Putamen (tissue), 1 donor: ENCODE measurements around the gene MAMDC4.
A peak's percentile ranks its signal among the peaks of the same experiment; 100 is the strongest.
"Not testable (repeated sequence)": the region's sequence is repeated elsewhere in the genome, so short reads cannot be mapped to it uniquely, and the experiment has no call there.

Experiments used
- DNase-seq: peaks from one replicate; pipeline ENCODE4 v3.0.0-alpha.2; 2016; ENCODE audit warnings: low spot score

MAMDC4 gene

DNA sequence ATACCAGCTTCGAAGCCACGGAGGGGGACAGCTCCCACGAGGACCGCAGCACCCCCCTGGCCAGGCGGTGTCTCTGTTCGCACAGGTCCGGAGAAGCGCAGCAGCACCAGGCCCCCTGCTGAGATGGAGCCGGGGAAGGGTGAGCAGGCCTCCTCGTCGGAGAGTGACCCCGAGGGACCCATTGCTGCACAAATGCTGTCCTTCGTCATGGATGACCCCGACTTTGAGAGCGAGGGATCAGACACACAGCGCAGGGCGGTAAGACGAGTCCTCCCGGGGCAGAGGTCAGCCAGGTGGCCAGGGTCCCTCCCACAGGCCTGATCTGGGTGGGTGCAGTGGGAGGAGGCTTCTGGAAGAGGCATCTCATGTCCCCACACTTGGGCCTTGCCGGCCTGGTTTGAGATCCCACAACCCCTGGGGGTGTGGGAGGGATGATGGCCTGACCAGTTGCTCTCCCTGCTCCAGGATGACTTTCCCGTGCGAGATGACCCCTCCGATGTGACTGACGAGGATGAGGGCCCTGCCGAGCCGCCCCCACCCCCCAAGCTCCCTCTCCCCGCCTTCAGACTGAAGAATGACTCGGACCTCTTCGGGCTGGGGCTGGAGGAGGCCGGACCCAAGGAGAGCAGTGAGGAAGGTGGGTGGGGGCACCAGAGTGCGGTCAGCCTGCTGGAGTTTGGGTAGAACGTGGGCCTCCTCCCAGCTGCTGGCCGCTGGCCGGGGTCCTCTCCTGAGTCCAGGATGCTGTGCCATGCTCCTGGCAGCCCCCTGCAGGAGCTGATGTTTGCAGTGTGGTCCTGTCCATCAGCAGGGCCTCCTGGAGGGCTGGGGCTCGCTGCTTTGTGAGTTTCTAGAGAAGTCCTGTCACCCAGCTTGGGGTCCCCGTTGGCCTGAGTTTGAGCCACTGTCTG is 12.7 kb upstream of the MAMDC4 start:
- no peak for DNase-seq

DNA sequence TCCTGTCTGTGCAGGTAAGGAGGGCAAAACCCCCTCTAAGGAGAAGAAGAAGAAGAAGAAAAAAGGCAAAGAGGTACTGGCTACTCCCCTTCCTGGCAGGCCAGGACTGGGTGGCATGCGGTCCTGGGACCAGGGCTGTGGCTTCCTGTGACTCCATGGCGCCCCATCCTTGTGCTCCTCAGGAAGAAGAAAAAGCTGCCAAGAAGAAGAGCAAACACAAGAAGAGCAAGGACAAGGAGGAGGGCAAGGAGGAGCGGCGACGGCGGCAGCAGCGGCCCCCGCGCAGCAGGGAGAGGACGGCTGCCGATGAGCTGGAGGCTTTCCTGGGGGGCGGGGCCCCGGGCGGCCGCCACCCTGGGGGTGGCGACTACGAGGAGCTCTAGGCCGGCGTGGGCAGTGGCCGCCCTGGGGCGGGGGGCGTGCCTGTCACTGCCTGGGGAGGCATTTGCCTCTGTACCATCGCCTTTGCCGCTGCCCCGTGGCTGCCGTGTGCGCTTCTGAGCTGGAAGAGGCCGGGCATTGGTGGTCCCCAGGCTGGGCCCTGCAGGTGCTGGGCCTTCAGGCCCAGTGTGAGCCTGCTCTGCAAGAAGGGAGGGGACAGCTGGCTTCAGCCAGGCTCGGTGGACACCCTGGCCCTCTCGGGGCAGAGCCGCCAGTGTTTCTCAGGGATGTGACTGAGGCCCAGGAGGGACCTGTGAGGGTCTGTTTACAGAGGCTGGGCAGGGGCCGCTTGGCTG is 11.8 kb upstream of the MAMDC4 start:
- DNase-seq = no peak

DNA sequence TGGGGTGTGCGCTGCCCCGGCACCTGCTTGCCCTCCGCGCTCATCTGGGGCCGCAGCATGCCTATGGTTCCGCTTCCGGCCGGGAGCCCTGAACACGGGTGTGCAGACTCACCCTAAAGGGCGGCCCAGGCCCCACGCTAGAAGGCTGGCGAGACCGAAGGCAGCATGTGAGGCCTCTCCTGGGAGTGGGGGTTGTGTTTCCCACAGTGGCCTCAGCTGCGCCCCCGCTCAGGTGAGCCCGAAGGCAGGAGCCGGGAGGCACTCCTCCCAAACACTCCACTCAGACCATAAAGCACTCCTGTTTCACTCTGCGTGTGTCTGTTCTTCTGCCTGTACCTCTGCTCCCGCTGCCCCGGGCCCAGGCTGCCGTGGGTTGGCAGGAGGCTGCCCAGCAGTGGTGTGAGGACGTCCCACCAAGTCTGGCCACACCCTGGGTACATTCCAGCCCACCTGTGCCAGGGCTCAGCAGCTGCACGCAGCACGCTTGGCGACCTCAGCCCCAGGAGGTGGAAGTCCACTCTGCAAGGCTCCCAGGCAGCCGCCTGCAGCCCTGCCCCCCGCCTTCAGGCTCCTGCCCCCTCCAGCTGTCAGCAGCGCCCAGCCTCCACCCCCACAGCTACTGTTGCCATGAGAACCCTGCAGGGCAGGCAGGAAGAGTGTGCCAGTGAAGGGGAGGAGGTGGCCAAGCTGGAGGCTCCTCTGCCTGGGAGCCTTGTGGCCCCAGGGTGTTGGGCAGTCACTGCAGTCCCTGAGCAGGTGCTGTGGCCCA is 11.1 kb upstream of the MAMDC4 start:
- peak; percentile 82 for DNase-seq

DNA sequence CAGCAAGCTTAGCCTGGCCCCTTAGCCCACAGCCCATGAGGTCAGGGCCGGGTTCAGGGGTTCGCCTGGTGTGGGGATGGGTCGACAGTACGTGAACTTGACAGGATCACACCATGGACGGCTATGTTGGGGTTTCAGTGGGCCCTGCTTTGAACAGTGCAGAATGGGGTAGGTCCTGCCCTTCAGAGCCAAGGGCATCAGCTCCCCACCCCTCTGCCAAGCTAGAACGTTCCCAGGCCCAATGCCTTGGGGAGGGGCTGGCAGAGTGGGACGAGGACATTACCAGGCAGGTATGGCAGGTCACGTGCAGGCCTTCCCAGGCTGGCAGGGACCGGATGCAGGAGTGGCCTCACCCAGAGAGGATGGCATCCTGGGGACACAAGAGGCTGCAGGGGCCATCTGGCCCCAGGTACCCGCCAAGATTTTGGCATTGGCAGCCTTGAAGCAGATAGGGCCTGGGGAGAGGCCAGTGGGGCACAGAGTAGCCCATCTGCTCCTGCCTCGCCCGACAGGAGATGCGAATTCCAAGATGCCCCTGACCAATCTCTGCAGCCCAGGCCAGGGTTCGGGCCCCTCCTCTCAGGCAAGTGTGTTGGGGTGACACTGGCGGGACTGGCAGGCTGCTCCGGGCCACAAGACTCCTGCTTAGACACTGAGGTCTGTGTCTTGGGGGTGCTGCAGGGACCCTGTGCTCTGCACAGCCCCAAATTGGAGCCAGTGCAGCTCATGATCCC is 10.3 kb upstream of the MAMDC4 start:
- not testable (repeated sequence) for DNase-seq

DNA sequence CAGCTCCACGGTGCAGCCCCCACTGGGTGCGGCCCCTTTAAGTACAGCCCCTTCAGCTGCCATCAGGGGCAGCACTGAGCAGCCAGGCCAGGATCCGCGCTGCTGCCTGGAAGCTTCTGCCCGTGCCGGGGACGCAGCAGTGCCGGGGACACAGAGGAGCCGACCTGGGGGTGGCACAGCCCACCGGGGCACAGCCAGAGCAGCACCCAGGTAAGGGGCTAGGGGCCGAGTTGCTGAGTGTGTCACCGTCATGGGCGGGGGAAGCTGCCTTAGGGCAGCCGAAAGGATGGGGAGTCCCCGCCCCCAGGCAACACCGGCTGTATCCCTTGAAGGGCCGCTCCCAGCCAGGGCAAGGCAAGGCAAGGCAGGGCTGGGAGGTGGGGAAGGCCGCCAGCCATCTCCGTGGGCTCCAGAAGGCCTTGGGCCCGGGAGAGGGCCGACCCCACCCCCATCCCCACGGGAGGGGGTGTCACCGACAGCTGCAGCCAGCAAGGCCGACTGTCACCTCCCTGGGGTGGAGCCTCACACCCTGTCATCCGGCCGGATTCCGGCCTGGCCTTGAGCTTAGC is 9.7 kb upstream of the MAMDC4 start, which contains the start of gene AJM1:
Gene AJM1 (plus strand): TSS at position 99 of the 569 bp plus-strand sequence. CDS start 1,937 bp downstream, outside the sequence.
- DNase-seq = peak; percentile 84

DNA sequence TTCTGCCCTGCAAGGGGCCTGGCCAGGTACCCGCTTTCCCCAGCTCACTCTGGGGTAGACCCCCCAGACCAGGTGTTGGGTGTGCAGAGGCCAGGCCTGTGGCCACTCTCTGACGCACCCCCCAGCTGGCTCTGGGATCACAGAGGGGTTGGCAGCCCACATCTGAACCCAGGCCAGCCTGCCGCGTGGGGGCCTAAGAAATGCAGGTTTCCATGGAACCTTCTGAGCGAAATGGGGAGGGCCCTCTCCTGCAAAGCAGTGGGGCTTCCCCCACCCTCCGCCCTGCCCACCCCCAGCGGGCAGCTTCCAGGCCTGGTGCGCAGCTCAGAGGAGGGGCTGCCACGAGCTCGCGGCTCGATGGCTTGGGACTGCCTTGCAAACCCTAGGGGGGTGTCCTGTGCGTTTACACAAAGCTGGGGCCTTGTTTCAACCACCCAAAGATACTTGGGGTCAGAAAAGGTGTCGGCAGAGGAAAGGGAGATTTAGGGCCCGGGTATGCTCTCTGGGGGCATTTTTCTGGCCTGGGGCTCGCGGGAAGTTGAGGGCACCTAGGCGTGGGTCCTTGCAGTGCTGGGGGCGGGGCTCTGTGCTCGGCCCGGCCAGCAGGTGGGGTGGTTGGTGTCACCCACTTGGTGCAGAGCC is 8.9 kb upstream of the MAMDC4 start:
- DNase-seq = not testable (repeated sequence)

DNA sequence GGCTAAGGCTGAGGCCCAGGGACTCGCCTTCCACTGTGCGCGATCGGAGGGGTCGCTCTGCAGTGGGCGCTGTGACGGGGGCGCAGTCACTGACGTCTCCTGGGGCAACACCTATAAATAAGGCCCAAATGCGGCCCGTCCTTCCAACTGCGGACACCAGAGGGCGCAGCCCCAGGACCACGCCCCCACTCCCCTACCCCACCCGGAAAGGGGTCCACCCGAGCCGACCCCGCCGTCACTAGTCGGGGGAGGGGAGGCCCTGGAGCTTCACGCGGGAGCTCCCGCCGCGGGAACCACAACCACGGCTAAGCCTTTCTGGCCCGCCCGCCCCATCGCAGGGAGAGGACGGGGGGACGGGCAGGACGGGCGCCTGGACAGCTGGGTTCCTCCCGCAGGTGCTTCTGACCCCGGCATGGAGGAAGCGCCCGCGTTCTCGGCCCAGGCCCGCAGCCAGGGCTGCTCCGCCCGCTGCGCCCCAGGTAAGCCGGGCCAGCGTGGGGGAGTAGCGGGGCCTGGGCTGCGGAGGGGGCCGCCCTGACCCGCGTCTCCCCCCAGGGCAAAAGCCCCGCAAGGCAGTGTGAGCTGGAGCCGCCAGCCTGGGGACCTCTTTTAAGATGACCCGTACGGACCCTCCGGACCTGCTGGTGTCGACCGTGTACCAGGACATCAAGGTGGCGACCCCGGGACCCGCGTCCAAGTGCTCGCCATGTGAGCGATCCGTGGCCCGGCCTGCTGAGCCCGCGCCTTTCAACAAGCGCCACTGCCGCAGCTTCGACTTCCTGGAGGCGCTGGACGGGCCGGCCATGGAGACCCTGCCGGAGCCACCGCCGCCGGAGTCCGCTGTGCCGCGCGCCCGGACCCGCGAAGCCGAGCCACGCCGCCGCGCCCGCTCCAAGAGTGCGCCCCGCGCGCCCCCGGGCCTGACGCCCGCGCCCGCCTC is 8.1 kb upstream of the MAMDC4 start:
- DNase-seq = not testable (repeated sequence)

DNA sequence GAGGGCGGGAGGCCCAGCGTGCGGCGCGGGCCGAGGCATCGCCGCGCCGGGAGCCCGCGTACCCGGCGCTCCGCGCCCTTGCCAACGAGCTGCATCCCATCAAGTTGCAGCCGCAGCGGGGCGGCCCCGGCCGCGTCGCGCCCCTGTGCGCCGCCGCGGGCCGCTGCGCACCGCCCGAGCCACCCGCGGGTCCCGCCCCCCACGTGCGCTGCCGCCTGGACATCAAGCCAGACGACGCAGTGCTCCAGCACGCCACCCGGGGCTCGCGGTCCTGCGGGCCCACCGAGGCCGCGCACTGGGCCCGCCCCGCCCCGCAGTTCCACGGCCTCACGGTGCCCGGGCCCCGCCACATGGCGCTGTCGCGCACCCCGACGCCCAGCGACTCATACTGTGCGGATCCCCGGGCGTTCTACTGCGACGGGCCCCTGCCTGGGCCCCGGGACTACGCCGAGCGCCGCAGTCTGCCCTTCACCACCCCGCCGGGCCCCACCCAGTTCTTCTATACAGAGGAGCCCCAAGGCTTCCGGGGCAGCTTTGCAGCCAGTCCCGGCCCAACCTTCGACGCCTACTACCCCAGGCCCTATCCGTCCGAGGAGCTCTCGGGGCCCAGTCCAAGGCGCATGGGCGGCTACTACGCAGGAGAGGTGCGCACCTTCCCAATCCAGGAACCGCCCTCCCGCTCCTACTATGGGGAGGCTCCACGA is 7.2 kb upstream of the MAMDC4 start:
- DNase-seq = no peak

DNA sequence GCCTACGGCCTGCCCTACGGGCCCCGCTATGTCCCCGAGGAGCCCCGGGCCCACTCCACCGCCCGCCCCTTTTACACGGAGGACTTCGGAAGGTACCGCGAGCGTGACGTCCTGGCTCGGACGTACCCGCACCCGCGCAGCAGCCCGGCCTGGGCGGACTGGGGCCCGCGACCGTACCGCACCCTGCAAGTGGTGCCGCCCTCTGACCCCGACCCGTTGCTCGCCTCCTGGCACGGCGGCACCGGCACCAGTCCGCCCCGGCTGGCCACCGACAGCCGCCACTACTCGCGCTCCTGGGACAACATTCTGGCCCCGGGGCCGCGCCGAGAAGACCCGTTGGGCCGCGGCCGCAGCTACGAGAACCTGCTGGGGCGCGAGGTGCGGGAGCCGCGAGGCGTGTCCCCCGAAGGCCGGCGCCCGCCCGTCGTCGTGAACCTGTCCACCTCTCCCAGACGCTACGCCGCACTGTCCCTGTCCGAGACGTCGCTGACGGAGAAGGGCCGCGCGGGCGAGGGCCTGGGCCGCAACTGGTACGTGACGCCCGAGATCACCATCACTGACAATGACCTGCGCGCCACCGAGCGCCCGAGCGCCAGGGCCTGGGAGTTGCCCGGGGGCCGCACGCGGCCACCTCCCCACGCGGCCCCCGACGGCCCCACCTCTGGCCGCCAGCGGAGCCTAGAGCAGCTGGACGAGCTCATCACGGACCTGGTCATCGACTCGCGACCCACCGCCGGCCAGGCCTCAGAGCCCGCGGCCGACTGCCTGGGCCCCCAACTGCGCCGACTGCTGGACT is 6.5 kb upstream of the MAMDC4 start:
- DNase-seq = no peak

DNA sequence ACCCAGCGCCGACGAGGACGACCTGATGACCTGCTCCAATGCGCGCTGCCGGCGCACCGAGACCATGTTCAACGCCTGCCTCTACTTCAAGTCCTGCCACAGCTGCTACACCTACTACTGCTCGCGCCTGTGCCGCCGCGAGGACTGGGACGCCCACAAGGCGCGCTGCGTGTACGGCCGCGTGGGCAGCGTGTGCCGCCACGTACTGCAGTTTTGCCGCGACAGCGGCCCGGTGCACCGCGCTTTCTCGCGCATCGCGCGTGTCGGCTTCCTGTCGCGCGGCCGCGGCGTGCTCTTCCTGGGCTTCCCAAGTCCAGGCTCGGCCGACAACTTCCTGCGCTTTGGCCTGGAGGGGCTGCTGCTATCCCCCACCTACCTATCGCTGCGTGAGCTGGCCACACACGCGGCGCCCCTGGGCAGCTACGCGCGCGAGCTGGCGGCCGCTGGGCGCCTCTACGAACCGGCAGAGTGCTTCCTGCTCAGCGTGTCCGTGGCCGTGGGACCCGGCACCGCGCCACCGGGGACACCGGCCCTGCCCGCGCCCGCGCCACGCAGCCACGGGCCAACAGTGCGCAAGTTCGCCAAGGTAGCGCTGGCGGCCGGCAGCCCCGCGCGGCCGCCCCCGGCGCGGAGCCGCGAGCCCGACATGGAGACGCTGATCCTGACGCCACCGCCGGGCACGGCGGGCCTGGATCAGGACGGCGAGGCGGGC is 5.6 kb upstream of the MAMDC4 start:
- DNase-seq = no peak

DNA sequence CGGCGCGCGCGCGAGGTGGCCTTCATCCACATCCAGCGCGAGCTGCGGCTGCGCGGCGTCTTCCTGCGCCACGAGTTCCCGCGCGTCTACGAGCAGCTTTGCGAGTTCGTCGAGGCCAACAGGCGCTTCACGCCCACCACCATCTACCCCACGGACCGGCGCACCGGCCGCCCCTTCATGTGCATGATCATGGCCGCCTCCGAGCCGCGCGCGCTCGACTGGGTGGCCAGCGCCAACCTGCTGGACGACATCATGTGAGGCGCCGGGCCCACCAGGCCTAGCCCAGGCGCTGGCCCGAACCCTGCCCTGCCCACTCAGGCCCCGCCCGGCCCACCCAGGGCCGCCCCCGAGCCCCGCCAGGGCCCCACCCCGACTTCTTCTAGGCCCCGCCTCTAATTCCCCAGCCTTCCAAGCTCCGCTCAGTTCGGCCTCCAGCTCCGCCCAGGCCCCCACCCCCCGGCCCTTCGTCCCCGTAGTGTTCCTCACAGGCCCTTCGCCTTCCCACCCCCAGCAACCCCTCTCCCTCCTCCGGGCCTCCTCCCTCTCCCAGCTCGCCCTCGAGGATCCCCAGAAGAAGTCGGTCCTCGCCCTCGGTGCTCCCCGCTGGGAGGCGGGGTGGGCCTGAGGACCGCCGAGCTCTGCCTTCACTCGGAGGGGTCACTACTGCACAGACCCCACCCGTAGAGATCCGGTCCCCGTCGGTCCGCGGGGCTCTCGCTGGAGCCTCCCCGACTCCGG is 4.9 kb upstream of the MAMDC4 start:
- no peak for DNase-seq

DNA sequence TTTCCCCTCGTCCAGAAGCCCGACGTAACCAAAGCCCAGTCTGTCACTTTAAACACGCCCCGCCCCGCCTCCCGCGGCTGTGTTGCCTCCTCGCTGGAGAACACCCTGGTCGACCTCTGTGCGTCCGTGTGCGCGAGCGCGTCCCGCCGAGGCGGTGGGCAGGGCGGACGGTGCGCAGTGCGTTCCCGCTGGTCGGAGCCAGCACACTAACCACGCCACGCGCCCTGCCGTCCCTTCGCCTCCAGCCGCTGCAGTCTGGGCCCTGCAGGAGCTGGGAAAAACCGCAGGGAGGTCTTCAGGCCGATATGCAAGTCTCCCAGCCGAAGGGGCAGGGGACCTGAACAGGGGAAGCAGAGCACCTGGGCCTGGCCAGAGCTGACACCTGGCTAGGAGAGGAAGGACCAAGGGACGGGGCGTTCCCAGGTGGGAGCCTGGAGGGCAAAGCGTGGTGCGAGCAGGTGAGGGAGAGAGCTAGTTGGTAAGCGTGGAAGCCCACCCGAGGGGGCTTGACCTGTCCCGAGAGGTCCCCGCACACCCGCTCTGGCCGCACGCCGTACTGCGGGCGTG is 4.2 kb upstream of the MAMDC4 start:
- no peak for DNase-seq

DNA sequence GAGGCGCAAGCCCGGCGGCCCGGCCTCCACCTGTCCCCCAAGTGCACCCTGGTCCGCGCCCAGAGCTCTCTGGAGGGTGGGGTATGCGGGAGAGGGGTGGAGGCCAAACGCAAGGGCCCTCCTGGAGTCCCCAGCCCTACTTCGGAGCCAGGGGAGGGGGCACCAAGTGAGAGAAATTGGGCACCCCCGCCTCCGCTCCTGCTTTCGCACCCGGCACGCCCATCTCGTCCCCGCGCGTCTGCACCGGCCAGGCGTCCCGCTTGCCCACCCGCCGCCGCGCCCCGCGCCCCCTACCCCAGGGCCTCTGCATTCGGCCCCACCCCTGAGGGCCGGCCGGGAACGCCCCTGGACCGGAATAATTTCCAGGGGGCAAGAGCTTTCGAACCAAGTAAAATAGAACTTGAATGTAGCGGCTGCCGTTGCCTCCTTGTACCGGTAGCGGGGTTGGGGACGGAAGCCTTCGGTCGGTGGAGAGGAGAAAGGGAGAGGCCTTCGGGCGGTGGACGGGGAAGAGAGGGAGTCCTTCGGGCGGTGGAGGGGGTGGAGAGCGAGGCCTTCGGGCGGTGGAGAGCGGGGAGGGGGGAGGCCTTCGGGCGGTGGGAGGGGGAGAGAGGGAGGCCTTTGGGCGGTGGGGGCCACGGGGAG is 3.6 kb upstream of the MAMDC4 start:
- DNase-seq = no peak

DNA sequence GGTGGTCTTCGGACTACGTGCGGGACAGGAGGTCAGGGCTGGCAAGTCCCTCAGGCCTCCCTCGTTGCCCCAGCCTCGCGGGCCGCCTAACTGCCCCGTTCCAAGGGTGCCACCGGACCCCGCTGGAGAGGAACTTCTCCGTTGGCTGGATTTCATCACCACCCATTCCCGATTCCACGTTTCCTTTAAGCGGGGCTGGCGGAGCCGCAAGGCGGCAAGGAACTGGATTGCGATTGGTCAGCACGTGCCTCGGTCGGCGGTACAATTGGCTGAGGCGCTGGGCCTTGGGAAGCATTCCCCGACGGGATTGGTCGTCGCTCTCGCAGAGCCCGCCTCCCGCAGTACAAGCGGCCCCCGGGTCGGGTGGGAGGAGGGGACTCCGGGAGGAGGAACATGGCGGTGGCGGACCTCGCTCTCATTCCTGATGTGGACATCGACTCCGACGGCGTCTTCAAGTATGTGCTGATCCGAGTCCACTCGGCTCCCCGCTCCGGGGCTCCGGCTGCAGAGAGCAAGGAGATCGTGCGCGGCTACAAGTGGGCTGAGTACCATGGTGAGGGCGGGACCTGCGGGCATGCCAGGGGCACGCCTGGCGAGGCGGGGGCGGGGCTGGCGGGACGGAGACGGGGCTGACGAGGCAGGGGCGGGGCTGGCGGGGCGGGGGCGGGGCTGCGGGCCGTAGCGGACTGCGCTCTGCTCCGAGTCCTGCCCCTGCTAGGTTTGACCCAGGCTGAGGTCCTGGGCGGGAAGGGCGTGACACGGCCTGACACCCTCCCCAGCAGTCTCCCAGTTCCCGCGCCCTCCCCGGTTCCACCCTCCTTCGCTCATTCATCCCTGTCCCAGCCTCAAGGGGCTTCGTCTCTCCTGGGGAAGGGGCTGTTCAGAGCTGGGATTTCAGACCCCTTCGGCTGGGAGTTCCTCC is 2.8 kb upstream of the MAMDC4 start, which contains the start of gene PHPT1:
Gene PHPT1 (plus strand): TSS at position 372 of the 922 bp plus-strand sequence. CDS start 22 bp downstream, at position 394.
- DNase-seq = peak; percentile 99
